CD4-positive, alpha-beta T cell treated with Interleukin-10 for 1 hour (primary cell): ENCODE measurements around the gene ZNF561.
"Not testable (repeated sequence)": the region's sequence is repeated elsewhere in the genome, so short reads cannot be mapped to it uniquely, and the experiment has no call there.

Source experiments
- DNase-seq: peaks from one replicate; pipeline ENCODE4 v3.0.0-alpha.2; 2020

ZNF561 gene

DNA sequence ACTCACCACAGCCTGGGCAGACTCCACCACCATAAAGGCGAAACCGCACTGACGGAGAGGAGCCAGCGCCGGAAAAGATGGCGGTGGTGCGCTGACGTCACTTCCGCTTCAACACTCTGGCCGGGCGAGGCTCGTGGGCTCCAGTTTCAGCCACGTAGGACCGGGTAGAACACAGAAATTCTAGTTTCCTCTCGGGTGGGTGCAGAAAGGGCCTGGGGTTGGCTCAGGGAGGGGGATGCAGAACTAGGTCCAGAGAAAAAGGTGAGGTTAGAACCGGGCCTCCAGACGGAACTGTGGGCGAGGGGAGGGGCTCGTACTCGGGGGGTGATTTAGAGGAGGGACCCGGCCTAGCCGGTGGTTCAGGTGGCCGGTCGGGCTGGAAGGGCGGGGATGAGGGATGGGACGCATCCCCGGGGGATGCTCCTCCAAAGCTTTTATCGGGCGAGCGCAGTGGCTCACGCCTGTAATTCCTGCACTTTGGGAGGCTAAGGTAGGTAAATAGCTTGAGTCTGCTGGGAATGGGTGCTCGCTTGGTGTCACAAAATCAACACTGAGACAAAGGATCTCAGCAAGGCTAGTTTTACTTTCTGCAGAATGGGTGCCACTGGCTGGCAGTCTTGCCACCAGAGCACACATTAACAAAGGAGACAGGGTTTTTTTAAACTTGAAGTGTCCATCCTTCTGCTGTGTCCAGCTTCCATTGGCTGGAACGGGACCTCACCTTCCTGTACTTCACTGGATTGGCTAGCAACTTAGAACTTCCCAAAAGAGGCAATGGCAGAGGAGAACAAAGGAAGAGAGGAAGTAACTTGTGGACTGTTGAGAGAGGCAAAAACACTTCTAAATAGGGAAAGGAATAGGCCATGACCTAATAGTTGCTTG lies at the start of gene ZNF561:
ZNF561 (minus strand) TSS at position 77 of the 882 bp plus-strand sequence. CDS start 1,776 bp downstream, outside the sequence.
- DNase-seq, result peak; percentile 90

- DNase-seq, result no peak
Measured at GRCh38 chr19:9668544-9668943, 47.5 kb upstream of the ZNF561 start.

- no peak for DNase-seq
Measured at GRCh38 chr19:9667898-9668297, 46.9 kb upstream of the ZNF561 start.

DNA sequence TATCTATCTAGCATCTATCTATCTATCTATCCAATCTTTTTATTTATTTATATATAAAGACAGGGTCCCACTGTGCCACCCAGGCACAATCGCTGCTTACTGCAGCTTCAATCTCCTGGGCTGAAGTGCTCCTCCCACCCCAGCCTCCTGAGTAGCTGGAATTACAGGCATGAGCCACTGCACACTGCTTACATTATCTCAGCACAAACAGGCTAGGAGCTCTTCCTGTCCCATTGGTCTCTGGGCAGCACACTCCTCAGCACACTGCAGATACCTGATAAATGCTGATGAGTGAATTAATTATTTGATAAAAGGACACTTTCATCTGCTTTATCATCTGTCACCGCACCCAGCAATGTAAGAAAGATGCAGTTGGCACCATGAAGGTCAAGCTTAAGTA lies 37.7 kb upstream of the ZNF561 start:
- no peak for DNase-seq

DNA sequence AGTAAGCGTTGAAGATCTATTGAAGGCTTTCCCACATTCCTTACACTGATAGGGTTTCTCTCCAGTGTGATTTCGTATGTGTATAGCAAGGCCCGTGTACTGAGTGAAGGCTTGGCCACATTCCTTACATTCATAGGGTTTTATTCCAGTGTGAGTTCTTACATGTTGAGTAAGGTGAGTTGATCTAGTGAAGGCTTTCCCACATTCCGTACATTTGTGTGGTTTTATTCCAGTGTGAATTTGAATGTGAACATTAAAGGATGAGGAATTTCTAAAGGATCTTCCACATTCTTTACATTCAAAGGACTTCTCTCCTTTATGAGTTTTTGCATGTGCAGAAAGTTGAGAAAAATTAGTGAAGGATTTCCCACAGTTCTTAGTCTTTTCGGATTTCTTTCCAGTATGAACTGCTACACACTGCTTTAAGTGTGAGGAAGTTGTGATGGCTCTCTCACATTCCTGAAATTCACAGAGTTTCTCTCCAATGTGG lies 32.1 kb upstream of the ZNF561 start:
- DNase-seq, result not testable (repeated sequence)

- not testable (repeated sequence) for DNase-seq
Measured at GRCh38 chr19:9651464-9651863, 30.4 kb upstream of the ZNF561 start.

- DNase-seq, result no peak
Measured at GRCh38 chr19:9650345-9650744, 29.3 kb upstream of the ZNF561 start.

- no peak for DNase-seq
Measured at GRCh38 chr19:9645472-9645871, 24.4 kb upstream of the ZNF561 start.

GRCh38 chr19:9644472-9644871 lies 23.4 kb upstream of the ZNF561 start:
- no peak for DNase-seq

GRCh38 chr19:9641810-9642209 lies 20.8 kb upstream of the ZNF561 start:
- no peak for DNase-seq

GRCh38 chr19:9640956-9641355 lies 19.9 kb upstream of the ZNF561 start:
- no peak for DNase-seq

- DNase-seq, result no peak
Measured at GRCh38 chr19:9636018-9636417, 15.0 kb upstream of the ZNF561 start.

DNA sequence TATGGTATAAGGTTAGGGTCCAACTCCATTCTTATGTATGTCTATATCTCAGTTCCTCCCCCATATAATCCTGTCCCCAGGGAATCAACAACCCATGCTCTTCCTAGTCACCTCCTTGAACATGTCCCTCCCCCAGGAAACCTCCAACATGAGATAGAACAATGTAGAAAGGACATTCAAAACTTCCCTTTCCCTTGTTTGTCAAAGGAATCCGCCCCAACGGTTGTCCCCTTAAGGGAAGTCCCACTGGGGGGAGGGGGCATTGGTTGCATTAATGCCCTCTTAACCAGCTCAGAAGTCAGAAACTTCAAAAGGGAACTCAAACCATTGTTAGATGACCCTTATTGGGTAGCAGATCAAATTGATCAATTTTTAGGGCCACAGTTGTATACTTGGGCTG lies 6.8 kb upstream of the ZNF561 start:
- no peak for DNase-seq

GRCh38 chr19:9622531-9622930 lies 1.5 kb upstream of the ZNF561 start:
- DNase-seq, result no peak

GRCh38 chr19:9620842-9621155 lies 233 bp downstream of the ZNF561 start:
- no peak for DNase-seq

DNA sequence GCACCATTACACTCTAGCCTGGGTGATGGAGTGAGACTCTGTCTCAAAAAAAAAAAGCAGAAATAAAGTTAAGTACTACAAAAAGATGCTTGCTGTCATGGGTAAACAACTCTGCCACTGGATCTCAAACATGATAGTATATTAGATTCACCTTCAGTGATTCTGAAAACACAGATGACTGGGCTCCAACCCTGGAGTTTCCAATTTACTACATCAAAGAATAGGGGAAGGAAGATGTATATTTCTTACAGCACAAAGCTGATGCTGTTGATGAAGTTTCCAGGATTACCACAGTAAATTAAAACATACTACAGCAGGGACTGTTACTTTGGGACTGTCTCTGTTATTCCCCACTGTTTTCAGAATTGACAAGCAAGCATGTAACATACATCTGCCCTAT lies 5.2 kb downstream of the ZNF561 start:
- no peak for DNase-seq

GRCh38 chr19:9610484-9611113 lies 10.4 kb downstream of the ZNF561 start:
- DNase-seq, result no peak

DNA sequence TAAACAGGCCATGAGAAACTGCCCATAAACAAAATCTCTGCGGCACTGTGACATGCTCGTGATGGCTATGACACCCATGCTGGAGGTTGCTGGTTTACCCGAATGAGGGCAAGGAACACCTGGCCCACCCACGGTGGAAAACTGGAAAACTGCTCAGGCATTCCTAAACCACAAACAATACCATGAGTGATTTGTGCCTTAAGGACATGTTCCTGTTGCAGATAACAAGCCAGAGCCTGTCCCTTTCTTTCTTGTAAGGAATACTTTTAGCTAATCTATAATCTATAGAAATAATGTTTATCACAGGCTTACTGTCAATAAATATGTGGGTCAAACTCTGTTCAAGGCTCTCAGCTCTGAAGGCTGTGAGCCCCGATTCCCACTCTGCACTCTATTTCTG lies 12.1 kb downstream of the ZNF561 start:
- DNase-seq, result no peak

DNA sequence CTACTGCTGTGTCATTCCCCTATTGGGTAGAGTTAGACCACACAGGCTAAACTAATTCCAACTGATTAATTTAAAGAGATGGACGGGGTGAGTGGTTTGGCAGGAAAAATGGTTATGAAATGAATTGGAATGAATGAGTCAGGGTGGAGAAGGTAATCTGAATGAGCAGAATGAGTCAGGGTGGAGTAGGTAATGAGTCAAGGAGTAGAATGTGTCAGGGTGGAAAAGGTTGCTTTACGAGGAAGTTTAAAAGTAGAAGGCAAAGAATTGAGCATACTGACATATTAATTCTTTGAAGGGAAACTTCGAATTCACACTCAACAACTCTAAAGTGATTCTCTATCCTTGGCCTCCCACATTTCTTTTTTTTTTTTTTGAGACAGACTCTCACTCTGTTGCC lies 24.0 kb downstream of the ZNF561 start:
- no peak for DNase-seq

DNA sequence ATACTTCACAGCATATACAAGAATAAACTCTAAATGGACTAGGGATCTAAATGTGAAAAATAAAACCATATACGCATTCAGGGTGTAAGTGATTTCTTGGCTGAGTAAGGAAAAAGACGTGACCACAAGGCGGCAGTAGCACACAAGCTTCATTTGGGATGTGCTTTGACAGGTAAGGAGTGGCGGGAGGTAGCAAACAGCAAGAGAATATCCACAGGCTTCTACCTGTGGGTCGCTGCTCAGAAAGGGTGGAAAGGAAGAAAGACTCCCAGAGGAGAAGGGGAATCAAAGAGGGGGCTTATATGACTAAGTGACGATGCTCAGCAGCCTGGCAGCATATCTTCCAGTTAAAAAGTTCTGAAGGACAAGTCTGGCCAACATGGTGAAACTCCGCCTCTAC lies 34.3 kb downstream of the ZNF561 start:
- peak; percentile 82 for DNase-seq

GRCh38 chr19:9584073-9584833 lies 36.8 kb downstream of the ZNF561 start, which contains the start of gene ZNF121:
Gene ZNF121 (minus strand): TSS chr19:9584504. CDS start chr19:9568097, 16,407 bp downstream.
- DNase-seq, result peak; percentile 85

- not testable (repeated sequence) for DNase-seq
Measured at GRCh38 chr19:9582081-9582725, 38.8 kb downstream of the ZNF561 start.

DNA sequence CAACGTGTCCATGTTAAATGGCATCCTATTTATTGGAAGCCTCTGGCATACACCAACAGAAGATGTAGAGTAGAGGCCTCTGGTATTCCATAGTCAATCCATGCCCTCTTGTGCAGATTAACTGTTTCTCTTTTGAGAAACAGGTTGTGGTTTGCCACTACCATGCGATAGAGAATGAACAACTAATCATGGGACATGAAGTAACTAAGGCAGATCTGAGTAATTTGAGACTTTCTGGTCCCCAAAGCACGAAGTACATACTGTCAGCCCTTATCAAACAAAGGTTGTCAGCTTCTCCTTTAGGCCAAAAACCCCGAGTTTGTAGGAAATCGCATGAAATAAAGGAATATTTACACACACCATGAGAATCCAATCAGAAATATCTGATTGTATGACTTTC lies 40.3 kb downstream of the ZNF561 start:
- DNase-seq, result no peak
